CD4-positive, alpha-beta T cell treated with Interleukin-6 for 4 hours (primary cell): ENCODE measurements around the gene BIRC7.

Experiments
- DNase-seq: peaks from one replicate; pipeline ENCODE4 v3.0.0-alpha.2; 2020; ENCODE audit warnings: mixed read lengths

Gene BIRC7

GRCh38 chr20:63226042-63226943 lies 9.4 kb upstream of the BIRC7 start:
- DNase-seq: no peak

GRCh38 chr20:63227260-63227659 lies 8.4 kb upstream of the BIRC7 start:
- no peak for DNase-seq

GRCh38 chr20:63228806-63229205 lies 6.9 kb upstream of the BIRC7 start:
- DNase-seq: no peak

GRCh38 chr20:63230800-63231268 lies 4.9 kb upstream of the BIRC7 start:
- DNase-seq: peak; percentile 24

GRCh38 chr20:63232235-63233060 lies 3.3 kb upstream of the BIRC7 start:
- DNase-seq: no peak

GRCh38 chr20:63233061-63233344 lies 2.7 kb upstream of the BIRC7 start:
- no peak for DNase-seq

GRCh38 chr20:63233924-63234323 lies 1.8 kb upstream of the BIRC7 start:
- no peak for DNase-seq

GRCh38 chr20:63234693-63235398 lies 859 bp upstream of the BIRC7 start:
- DNase-seq: peak; percentile 48

GRCh38 chr20:63236116-63236837 lies 572 bp downstream of the BIRC7 start:
- no peak for DNase-seq

GRCh38 chr20:63238031-63238430 lies 2.3 kb downstream of the BIRC7 start:
- no peak for DNase-seq

GRCh38 chr20:63238514-63239125 lies 2.9 kb downstream of the BIRC7 start:
- DNase-seq: no peak

- DNase-seq: no peak
These were observed 3.7 kb downstream of the BIRC7 start for GRCh38 chr20:63239431-63239830.

- DNase-seq: no peak
These were observed 4.3 kb downstream of the BIRC7 start for GRCh38 chr20:63240004-63240403.

- no peak for DNase-seq
These were observed 5.6 kb downstream of the BIRC7 start for GRCh38 chr20:63241272-63241671.

- no peak for DNase-seq
These were observed 7.0 kb downstream of the BIRC7 start for GRCh38 chr20:63242736-63243135.

GRCh38 chr20:63243604-63244247 lies 8.0 kb downstream of the BIRC7 start:
- no peak for DNase-seq

- DNase-seq: no peak
These were observed 8.8 kb downstream of the BIRC7 start for GRCh38 chr20:63244468-63244867.

GRCh38 chr20:63246490-63247288 lies 11.0 kb downstream of the BIRC7 start:
- DNase-seq: no peak

GRCh38 chr20:63247671-63248228 lies 12.0 kb downstream of the BIRC7 start:
- DNase-seq: no peak

- DNase-seq: no peak
These were observed 13.3 kb downstream of the BIRC7 start for GRCh38 chr20:63248835-63249591.
